Measurements from ENCODE around the gene KLK4.

DNA sequence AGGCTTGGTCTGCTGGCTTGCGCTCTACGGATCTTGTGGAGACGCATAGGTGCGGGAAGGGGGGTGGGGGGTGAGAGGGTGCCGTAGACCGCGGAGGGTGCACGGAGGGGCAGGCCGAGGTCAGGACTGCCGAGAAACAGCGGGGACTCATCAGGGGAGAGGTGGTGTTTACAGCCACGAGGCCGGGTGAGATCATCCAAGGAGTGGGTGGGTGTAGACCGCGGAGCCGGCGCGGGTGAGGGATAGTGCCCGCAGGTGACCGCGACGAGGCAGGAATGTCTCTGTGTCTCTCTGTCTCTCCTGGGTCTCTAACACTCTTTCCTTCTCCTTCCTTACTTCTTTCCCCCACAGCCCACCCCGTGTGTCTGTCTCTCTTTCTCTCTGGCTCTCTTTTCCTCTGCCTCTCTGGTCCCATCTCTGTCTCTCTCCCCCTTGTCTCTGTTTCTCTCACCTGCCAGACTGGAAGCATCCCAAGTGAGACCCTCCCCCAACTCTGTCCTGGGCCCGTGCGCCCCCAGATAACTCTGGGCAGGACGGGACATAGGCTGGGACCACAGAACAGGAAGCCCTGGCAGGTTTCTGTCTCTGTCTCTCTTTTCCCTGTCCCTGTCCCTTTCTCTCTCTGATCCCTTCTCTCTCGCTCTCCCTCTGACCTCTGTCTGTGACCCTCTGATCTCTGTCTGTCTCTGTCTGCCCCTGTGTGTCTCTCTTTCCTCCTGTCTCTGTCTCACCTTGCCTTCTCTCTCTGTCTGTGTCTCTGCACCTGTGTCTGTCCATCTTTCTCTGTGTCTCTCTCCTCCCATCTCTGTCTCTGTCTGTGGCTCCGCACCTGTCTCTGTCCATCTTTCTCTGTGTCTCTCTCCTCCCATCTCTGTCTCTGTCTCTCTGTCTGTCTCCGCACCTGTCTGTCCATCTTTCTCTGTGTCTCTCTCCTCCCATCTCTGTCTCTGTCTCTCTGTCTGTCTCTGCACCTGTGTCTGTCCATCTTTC, 1.8 kb upstream of the KLK4 start:
- TF ChIP-seq PAX8 (IDR thresholded peaks at IDR 0.05) (no peak), FOXM1 (IDR thresholded peaks at IDR 0.05; ENCODE audit: low read depth, low read length) (no peak), POLR2A (IDR thresholded peaks at IDR 0.05; ENCODE audit: low read depth, low read length) (no peak), ZNF274 (IDR thresholded peaks at IDR 0.05; ENCODE audit: insufficient read depth, insufficient read length) (no peak), SREBF2 (IDR thresholded peaks at IDR 0.05; ENCODE audit: low read length) (no peak), CBFB (IDR thresholded peaks at IDR 0.05; ENCODE audit: low read depth) (peak; percentile 44; the same call in 1 of the 2 replicates), ETV6 (conservative IDR thresholded peaks at IDR 0.05 in 1 of 2, IDR thresholded peaks at IDR 0.05 in 1 of 2; ENCODE audit: borderline replicate concordance in 1 of 2, low read depth in 1 of 2) (no peak), POLR2AphosphoS5 (IDR thresholded peaks at IDR 0.05; ENCODE audit: low read length) (no peak)
- TF ChIP-seq, protein P1, sequence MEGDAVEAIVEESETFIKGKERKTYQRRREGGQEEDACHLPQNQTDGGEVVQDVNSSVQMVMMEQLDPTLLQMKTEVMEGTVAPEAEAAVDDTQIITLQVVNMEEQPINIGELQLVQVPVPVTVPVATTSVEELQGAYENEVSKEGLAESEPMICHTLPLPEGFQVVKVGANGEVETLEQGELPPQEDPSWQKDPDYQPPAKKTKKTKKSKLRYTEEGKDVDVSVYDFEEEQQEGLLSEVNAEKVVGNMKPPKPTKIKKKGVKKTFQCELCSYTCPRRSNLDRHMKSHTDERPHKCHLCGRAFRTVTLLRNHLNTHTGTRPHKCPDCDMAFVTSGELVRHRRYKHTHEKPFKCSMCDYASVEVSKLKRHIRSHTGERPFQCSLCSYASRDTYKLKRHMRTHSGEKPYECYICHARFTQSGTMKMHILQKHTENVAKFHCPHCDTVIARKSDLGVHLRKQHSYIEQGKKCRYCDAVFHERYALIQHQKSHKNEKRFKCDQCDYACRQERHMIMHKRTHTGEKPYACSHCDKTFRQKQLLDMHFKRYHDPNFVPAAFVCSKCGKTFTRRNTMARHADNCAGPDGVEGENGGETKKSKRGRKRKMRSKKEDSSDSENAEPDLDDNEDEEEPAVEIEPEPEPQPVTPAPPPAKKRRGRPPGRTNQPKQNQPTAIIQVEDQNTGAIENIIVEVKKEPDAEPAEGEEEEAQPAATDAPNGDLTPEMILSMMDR (IDR thresholded peaks at IDR 0.05 in 2 of 3, conservative IDR thresholded peaks at IDR 0.05 in 1 of 3; ENCODE audit: control insufficient read depth in 2 of 3, extremely low read depth in 1 of 3, insufficient read depth in 1 of 3, low read depth in 3 of 3, low read length in 3 of 3): no peak
- TF ChIP-seq, protein P2, sequence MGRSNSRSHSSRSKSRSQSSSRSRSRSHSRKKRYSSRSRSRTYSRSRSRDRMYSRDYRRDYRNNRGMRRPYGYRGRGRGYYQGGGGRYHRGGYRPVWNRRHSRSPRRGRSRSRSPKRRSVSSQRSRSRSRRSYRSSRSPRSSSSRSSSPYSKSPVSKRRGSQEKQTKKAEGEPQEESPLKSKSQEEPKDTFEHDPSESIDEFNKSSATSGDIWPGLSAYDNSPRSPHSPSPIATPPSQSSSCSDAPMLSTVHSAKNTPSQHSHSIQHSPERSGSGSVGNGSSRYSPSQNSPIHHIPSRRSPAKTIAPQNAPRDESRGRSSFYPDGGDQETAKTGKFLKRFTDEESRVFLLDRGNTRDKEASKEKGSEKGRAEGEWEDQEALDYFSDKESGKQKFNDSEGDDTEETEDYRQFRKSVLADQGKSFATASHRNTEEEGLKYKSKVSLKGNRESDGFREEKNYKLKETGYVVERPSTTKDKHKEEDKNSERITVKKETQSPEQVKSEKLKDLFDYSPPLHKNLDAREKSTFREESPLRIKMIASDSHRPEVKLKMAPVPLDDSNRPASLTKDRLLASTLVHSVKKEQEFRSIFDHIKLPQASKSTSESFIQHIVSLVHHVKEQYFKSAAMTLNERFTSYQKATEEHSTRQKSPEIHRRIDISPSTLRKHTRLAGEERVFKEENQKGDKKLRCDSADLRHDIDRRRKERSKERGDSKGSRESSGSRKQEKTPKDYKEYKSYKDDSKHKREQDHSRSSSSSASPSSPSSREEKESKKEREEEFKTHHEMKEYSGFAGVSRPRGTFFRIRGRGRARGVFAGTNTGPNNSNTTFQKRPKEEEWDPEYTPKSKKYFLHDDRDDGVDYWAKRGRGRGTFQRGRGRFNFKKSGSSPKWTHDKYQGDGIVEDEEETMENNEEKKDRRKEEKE (IDR thresholded peaks at IDR 0.05): no peak

Measured in GM12878 (cell line).